NOMO-1 treated with dmso at 0.1 percent for 144 hours (cell line): Measurements from ENCODE around the gene EVC.

Experiments
- DNase-seq: peaks from one replicate; lab custom pipeline; 2025; ENCODE audit not compliant: unreplicated experiment; lab: John Stamatoyannopoulos, UW

Gene EVC

DNA sequence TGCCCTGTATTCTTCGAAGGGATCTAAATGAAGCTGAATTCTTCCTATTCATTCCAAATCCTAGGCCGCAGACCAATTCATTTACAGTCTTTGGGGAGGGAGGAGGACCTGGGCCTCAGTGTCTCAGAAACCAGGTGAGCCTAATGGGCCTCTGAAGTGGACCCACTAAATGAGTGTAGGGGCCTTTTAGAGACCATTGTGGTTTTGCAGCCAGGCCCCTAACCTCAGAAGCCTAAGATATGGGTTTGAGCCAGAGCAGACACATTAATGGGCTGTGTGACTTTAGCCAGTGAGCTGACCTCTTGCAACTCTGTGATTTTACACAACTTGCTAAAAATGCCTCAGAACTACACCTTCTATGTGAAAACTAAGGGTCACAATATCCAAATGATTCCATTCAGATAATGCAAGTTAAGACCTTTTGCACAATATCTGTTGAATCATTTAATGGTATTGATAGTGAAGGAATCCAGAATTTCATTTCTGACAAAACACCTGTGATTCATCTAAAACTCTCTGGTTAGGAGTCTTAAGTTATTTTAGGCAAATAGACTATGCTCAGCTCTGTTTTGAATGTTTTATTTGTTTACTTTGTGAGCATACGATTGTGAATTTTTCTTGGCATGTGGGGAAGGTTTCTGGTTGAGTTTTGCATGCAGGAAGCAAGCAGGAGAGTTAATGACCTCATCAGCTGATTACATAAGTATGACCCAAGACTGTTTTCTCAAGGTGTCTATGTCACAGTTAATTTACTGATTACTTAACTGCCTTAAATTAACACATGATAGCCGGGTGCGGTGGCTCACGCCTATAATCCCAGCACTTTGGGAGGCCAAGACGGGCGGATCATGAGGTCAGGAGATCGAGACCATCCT lies 75.0 kb downstream of the EVC start:
- no peak for DNase-seq

- DNase-seq: no peak
Observed at GRCh38 chr4:5787311-5787710, 76.3 kb downstream of the EVC start.

- DNase-seq: no peak
Observed at GRCh38 chr4:5788144-5788543, 77.1 kb downstream of the EVC start.

DNA sequence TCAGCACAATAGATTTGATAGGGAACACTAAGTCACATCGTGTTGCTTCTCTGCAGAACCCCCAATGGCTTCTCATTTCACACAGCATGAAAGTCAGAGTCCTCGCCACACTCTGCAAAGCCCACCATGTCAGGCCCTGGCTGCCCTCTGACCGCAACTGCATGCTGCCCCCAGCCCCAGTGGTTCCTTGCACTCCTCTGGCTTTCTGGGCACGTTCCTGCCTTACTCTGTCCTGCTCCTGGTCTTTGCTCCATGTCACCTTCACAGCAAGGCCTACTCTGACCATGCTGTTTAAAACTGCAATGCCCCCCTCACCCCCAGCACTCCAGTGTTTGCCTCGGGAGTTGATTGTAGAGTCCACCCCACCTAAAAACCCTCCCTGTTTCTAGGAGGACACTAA lies 78.1 kb downstream of the EVC start:
- no peak for DNase-seq

GRCh38 chr4:5790546-5790857 lies 79.5 kb downstream of the EVC start:
- DNase-seq: no peak

DNA sequence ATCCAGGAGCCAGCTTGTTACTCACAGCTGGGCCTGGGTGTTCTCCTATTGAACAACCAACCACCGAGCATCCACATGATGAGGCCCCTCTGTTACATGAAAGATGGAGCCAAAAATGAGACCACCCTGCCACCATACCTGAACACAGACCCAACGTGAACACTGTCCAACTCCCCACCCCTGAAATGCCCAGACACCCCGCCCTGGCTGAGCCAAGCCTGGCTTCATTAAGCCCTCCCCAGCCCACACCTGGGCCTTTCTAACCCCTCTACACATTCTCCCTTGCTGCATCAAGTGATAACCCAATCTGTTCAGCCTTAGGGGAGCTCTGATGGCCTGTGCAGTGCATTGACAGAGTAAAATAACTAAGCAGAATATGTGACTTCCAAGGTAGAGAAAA lies 80.7 kb downstream of the EVC start:
- DNase-seq: no peak

DNA sequence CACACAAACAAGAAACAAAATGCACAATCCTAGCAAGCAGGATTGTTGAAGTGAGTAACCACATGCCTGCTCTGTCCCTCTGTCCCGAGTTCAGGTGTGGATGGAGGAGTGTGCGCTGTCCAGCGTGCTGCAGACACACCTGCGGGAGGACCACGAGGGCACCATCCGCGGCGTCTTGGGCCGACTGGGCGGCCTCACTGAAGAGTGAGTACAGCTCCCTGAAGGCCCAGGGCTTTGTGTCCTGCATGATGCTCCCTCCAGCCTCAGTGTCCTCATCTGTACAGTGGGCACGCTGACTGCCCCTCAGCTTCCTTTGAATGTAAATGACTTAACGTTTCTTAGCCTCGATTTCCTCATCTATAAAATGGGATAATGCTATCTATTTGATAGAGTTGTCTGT lies 82.5 kb downstream of the EVC start:
- DNase-seq: no peak

DNA sequence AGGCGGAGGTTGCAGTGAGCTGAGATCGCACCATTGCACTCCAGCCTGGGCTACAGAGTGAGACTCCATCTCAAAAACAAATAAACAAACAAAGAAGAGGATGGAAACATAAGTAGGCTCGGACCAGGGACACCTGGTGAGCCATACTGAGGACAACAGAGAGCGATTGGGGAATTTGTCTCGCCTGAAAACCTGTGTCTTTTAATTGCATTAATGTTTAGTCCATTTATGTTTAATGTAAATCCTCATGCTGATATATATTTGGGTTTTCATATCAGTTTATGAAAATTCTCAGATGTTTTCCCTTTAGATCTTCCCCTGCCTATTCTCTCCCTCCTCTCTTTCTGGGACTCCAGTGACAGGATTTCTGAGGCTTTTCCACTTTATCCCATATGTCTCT lies 84.6 kb downstream of the EVC start:
- no peak for DNase-seq

GRCh38 chr4:5796976-5797375 lies 86.0 kb downstream of the EVC start:
- DNase-seq: no peak

DNA sequence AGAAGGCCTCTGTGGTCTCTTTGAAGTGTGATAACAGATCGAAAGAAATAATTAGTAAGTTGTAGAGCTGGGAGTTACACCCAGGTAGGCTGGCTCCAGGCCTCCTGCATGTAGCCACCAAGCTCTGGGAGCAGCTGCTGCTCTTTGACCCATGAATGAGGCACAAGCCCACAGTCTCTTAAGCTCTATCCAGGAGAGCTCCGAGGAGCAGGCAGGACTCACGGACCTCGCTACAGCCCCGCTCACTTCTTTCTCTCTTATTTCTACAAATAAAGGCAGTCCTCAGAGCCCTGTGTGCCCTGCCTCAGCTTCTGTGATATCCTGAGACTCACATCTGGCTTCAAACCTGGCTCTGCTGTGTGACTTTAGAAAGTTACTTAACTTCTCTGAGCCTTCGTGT lies 86.9 kb downstream of the EVC start:
- no peak for DNase-seq

DNA sequence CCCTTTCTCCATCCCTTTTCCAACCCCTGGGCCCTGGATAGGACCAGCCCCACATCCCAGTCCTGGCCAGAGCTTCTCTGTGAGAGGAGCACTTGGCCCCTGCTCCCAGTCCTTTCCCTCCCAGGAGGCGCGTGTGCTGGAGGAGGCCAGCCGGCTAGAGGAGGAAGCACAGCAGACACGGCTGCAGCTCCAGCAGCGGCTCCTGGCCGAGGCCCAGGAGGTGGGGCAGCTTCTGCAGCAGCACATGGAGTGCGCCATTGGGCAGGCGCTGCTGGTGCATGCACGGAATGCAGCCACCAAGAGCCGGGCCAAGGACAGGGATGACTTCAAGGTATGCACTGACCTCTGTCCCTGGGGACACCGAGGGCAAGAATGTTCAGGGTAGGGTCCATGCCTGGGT lies 87.5 kb downstream of the EVC start:
- no peak for DNase-seq

DNA sequence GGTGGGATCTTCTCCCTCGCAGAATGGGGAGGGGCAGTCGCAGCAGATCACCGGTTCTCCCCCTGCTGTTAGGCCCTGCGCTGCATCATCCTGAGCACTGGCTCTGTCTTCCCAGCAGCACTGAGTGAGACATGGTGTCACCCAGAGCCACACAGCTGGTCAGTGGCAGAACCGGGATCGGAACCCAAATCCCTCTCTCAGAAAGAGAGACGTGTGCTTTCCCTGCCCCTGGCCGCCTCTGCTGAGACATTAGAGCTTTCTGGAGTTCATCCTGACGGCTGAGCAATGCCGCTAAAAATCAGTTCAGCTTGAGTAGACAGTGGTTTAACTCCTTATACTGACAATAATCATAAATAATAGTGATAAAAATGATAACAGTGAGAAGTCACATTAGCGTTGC lies 87.9 kb downstream of the EVC start:
- DNase-seq: no peak

DNA sequence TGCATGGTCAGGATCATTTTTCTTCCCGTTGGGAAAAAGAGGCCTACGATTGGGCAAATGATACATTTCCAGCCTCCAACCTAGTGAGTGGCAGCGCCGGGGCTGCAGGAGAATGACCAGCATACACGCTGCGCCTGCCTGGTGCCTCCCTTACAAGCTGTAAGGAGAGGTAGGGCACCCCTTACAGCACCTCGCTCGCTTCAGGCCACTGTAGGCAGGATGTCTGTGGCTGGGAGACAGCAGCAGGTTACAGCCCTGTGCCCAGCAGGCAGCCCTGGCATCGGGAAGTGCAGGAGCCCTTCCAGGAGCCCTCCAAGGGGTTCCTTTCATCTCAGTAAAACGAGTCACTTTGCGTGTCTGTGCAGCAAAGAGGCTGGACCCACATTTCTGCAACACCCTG lies 88.4 kb downstream of the EVC start:
- DNase-seq: no peak

DNA sequence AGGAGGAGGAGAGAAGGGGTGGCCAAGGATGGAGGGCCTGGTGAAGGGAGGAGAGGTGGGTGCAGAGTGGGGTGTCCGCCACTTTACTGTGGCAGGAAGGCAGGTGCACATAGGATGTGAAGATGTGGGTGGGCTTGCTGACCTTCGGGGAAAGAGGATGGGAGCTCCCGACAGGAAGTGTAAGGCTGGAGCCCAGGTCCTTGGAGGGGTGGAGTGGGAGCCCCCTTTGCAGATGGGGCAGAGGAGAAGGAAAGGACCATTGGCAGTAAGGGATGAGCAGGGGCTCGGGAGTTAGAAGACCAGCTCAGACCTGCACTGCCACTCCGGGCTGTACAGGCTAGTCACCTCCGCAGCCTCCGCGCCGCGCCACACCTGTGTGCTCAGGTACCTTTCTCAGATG lies 89.5 kb downstream of the EVC start:
- DNase-seq: no peak

GRCh38 chr4:5801696-5802095 lies 90.7 kb downstream of the EVC start:
- DNase-seq: no peak

GRCh38 chr4:5802565-5802964 lies 91.6 kb downstream of the EVC start:
- no peak for DNase-seq

GRCh38 chr4:5804656-5805055 lies 93.7 kb downstream of the EVC start:
- DNase-seq: no peak

- DNase-seq: no peak
Observed at GRCh38 chr4:5805270-5805669, 94.3 kb downstream of the EVC start.

DNA sequence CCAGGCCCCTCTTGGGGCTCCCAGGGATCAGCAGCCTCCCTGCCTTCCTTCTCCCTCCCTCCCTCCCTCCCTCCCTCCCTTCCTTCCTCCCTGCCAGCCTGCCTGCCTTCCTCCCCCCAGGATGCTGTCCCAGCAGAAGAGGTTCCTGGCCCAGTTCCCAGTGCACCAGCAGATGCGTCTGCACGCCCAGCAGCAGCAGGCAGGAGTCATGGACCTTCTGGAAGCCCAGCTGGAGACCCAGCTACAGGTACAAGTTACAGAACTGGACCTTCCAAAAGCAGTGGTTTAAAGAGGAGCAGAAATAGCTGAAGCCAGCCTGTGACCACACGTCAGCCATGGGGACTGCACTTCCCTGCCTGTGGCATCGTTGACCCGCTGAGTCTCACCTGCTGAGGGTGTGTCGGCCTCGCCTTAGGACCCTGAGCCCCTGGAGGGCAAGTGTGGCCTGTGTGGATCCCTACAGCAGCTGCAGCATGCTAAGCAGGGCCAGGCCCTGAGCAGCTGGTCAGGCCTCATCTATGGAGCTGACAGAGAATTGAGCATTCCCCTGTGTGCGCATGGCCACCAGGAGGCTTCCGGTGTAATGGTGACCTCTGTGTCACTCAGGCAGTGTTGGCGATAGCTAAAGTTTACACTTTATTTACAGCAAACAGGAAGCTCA lies 97.2 kb downstream of the EVC start:
- DNase-seq: no peak

DNA sequence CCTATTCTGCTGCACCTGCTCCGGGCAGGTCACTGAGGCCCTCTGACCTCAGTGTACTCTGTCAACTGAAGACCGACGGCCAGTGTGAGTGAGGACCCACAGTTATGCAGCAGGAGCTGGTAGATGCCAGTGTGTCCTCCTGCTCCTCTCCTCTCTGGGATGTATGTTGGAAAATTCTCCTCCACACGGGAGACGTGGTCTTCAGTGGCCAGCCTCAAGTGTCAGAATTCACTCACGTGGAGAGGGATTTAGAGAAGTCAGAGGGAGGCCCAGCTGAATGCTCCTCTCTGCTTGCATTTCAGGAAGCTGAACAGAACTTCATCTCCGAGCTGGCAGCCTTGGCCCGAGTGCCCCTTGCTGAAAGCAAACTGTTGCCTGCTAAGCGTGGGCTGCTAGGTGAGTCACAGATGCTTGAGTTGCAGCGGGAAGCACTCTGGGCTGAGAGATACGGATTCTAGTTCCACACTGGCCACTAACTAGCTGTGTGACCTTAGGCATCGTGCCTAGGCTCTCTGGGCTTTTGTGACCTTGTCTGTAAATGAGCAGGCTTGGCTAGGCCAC lies 98.3 kb downstream of the EVC start:
- DNase-seq: no peak

- DNase-seq: no peak
Observed at GRCh38 chr4:5810151-5810550, 99.2 kb downstream of the EVC start.

DNA sequence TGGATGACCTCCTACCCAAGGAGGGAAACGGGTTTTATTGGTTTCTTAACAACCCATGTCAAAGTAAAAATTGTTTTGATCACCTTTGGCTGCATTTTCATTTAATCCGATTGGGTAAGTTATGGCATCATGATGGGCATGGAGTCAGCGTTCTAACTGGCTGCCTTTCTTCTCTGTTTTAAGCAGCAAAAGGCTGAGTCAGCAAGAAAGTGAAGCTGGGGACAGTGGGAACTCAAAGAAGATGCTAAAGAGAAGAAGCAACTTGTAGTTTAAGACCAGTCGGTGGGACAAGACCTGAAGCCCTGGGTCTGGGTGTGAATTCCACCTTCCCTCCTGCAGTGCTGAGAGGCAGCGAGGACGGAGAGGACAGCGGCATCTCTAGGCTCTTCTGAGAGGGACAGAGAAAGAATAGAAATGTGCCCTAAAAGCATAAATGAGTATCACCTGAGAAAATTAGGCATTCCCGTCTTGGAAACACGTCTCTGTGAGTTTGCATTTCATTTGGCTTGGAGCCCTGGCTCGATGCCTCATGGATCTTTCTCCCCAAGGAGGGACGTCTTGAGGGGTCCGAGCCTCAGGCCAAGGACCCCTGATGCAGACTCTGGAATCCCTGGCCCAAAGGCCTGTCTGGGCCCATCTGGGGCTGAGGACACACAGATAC lies 99.9 kb downstream of the EVC start:
- no peak for DNase-seq
